WI38 (cell line): ENCODE data around the gene GABRD.

Experiments
- H3K4me3 ChIP-seq: 2 replicates; pipeline ENCODE4 v1.5.1; 2011; ENCODE audit warnings: low read depth, mild to moderate bottlenecking, control low read depth, low read length
- CTCF ChIP-seq: IDR thresholded peaks from 2 replicates; pipeline ENCODE4 v1.5.1; 2012; ENCODE audit warnings: low read depth, mild to moderate bottlenecking, control low read depth, low read length

Gene GABRD

GRCh38 chr1:2042830-2043773 is 24.0 kb downstream of the GABRD start:
- H3K4me3 ChIP-seq = no peak overlapping the region
- TF ChIP-seq CTCF = no peak

GRCh38 chr1:2043886-2044285 is 24.7 kb downstream of the GABRD start:
- no peak for TF ChIP-seq CTCF
- no peak overlapping the region for H3K4me3 ChIP-seq

GRCh38 chr1:2044510-2045319 is 25.6 kb downstream of the GABRD start:
- TF ChIP-seq CTCF = peak; percentile 70
- no peak overlapping the region for H3K4me3 ChIP-seq

- no peak overlapping the region for H3K4me3 ChIP-seq
- no peak for TF ChIP-seq CTCF
Observed at GRCh38 chr1:2045468-2046173, 26.5 kb downstream of the GABRD start.

GRCh38 chr1:2046174-2046917 is 27.2 kb downstream of the GABRD start:
- peak; percentile 37 for TF ChIP-seq CTCF
- H3K4me3 ChIP-seq = no peak overlapping the region

- H3K4me3 ChIP-seq = no peak overlapping the region
Observed at GRCh38 chr1:2046953-2047748, 28.0 kb downstream of the GABRD start.

More at GRCh38 chr1:2046953-2047748, 28.0 kb downstream of the GABRD start:
- no peak for TF ChIP-seq CTCF
